ENCODE measurements around the gene SUCO. TPM values are rescaled to one million over a fixed set of nuclear protein-coding genes. Genes with fewer than 3 reads are reported as not detected.

The SUCO gene
- total and polyA plus RNA-seq, 2 donors (not counting 3 experiments of a cell fraction or from before 2014, with no cell fraction given), result 5.1 to 27.2 TPM

DNA sequence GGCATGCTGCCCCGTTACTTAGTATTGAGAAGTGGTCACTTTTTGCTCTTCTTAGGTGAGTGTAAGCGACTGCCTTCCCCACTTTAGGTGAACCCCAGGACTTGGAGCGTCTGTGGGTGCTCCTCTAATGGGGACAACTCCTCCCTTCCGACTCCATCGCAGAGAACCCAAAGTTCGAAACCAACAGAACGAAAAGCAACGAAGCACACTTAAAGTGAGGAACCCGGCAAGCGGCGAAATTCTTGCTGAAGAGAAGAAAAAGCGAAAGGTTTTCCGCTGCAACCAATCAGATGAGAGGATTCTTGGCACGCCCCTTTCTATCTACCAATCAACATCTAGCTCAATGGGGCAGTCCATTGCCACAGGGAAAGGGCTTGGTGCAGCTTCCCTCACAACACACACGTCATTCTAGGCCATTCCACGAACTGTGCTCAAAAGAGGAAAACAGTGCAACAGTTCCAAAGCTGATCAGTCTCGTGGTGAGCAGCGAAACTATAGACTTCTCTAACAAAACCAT is 709 bp upstream of the SUCO start:
- no peaks in the 10 kb centered on the region for H3K36me3 ChIP-seq (ENCODE audit: control insufficient read depth in 2 of 2, extremely low read depth in 1 of 2, insufficient read depth in 2 of 2, low read length in 2 of 2)
- TF ChIP-seq GATA2 (IDR thresholded peaks at IDR 0.05; ENCODE audit: insufficient read depth, insufficient read length, low read depth, low read length) (no peak), JUN (IDR thresholded peaks at IDR 0.05; ENCODE audit: borderline replicate concordance, insufficient read depth, insufficient read length, low read depth) (no peak), FOS (IDR thresholded peaks at IDR 0.05; ENCODE audit: borderline replicate concordance, insufficient read depth, low read length) (no peak), MYC (IDR thresholded peaks at IDR 0.05; ENCODE audit: low read depth, low read length) (no peak), EZH2 (IDR thresholded peaks at IDR 0.05; ENCODE audit: borderline replicate concordance, low read depth, low read length, severe bottlenecking) (no peak), POLR2AphosphoS5 (IDR thresholded peaks at IDR 0.05; ENCODE audit: insufficient read depth, low read depth, low read length) (peak; percentile 7), POLR2A (IDR thresholded peaks at IDR 0.05; ENCODE audit: low read depth, low read length) (peak; percentile 76)
- TF ChIP-seq, protein P1, sequence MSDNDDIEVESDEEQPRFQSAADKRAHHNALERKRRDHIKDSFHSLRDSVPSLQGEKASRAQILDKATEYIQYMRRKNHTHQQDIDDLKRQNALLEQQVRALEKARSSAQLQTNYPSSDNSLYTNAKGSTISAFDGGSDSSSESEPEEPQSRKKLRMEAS (IDR thresholded peaks at IDR 0.05; ENCODE audit: insufficient read depth, insufficient read length), result no peak
- TF ChIP-seq, protein P2, sequence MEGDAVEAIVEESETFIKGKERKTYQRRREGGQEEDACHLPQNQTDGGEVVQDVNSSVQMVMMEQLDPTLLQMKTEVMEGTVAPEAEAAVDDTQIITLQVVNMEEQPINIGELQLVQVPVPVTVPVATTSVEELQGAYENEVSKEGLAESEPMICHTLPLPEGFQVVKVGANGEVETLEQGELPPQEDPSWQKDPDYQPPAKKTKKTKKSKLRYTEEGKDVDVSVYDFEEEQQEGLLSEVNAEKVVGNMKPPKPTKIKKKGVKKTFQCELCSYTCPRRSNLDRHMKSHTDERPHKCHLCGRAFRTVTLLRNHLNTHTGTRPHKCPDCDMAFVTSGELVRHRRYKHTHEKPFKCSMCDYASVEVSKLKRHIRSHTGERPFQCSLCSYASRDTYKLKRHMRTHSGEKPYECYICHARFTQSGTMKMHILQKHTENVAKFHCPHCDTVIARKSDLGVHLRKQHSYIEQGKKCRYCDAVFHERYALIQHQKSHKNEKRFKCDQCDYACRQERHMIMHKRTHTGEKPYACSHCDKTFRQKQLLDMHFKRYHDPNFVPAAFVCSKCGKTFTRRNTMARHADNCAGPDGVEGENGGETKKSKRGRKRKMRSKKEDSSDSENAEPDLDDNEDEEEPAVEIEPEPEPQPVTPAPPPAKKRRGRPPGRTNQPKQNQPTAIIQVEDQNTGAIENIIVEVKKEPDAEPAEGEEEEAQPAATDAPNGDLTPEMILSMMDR (IDR thresholded peaks at IDR 0.05; ENCODE audit: extremely low read depth in 1 of 2, insufficient read depth in 1 of 2, low read depth in 1 of 2, low read length in 2 of 2), result no peak
- H3K4me1 ChIP-seq (ENCODE audit: control insufficient read depth, extremely low read depth, insufficient read depth, low read length), result peaks cover 16% of the 10 kb centered on the region
- H3K4me3 ChIP-seq (replicated peaks in 1 of 3; ENCODE audit: insufficient read depth in 1 of 3, low read depth in 1 of 3, low read length in 3 of 3), result peak overlapping the region; percentile 48 to 92 (median 69)
- peaks cover 7 to 15% of the 10 kb centered on the region in 2 experiments for H3K27me3 ChIP-seq (ENCODE audit: control insufficient read depth in 2 of 2, insufficient read depth in 2 of 2, low read length in 2 of 2)
- H2AFZ ChIP-seq (ENCODE audit: low read depth, low read length), result peak overlapping the region; percentile 93
- no peak for FAIRE-seq
- H4K20me1 ChIP-seq (replicated peaks; ENCODE audit: control insufficient read depth, extremely low read depth, insufficient read depth, low read length), result peaks cover 5% of the 10 kb centered on the region
- H3K9me3 ChIP-seq (replicated peaks; ENCODE audit: control insufficient read depth, insufficient read depth, low read length), result no peaks in the 10 kb centered on the region
- dilution Hi-C loops (cut with MboI; ENCODE audit: extremely low pct_ligation_motif_present, low sequenced_read_pairs) (no loop called here), intact Hi-C loops (cut with micrococcal nuclease) (loop anchor here (1.0 to 10.0 kb wide), 8 partner anchors 56 to 945 kb away; partner anchors contain the start of genes METTL13, PIGC and PRDX6)
- peak; percentile 99 for DNase-seq (ENCODE audit: low read depth, low spot score)
- H3K79me2 ChIP-seq (ENCODE audit: control insufficient read depth, insufficient read depth, low read length), result peaks cover 38% of the 10 kb centered on the region
- peak overlapping the region; percentile 84 for H3K27ac ChIP-seq (ENCODE audit: insufficient read depth, low read depth, low read length)
- H3K9ac ChIP-seq (replicated peaks; ENCODE audit: extremely low read depth, insufficient read depth, low read length), result peak overlapping the region; percentile 81
- BruUV-seq (replicated peaks), result no TSS peak
- ChIA-PET POLR2A (interaction anchor here (0.6 to 1.5 kb wide), 7 partner anchors 11 to 715 kb away, joined by 3 to 4 read pairs (median 3); no protein-coding TSS in a partner anchor), CTCF (interaction anchor here (0.8 to 2.6 kb wide), 11 partner anchors 12 to 1306 kb away, joined by 3 to 20 read pairs (median 4); no protein-coding TSS in a partner anchor)
- peak overlapping the region; percentile 86 for H3K4me2 ChIP-seq (ENCODE audit: insufficient read depth, low read length)
- no peaks in the 10 kb centered on the region for H3K9me1 ChIP-seq (replicated peaks; ENCODE audit: control insufficient read depth, extremely low read depth, insufficient read depth, low read length)
